Lung (tissue), 12 donors: ENCODE data around the gene NCAM1. TPM values are rescaled to one million over a fixed set of nuclear protein-coding genes. Genes with fewer than 3 reads are reported as not detected.
A peak's percentile ranks its signal among the peaks of the same experiment; 100 is the strongest.

Source experiments
- ATAC-seq: fragments of 200-7000 bp; cut with Tn5 transposase; one replicate; pipeline ENCODE4 v1.9.1; 2020; ENCODE audit warnings: moderate number of reproducible peaks; ENCODE audit not compliant: insufficient read depth, low FRiP score
- DNase-seq, 3 donors: peaks; one replicate each; pipeline ENCODE4 v3.0.0-alpha.2; 2013 to 2017
- H3K27ac ChIP-seq, 2 donors: one replicate each; pipeline ENCODE4 v1.5.1; 2013; ENCODE audit warnings: mild to moderate bottlenecking in 2 of 2, moderate library complexity in 2 of 2, control low read depth in 1 of 2, inconsistent platforms in 1 of 2, low read depth in 1 of 2, low read length in 1 of 2
- H3K27me3 ChIP-seq, 3 donors: one replicate each; pipeline ENCODE4 v1.5.1; 2013; ENCODE audit warnings: low read length in 2 of 3; ENCODE audit not compliant: control insufficient read depth in 3 of 3, insufficient read depth in 3 of 3
- H3K36me3 ChIP-seq, 4 donors: one replicate each; pipeline ENCODE4 v1.5.1; 2013; ENCODE audit warnings: low read length in 4 of 4, mild to moderate bottlenecking in 1 of 4, moderate library complexity in 1 of 4; ENCODE audit not compliant: control insufficient read depth in 4 of 4, insufficient read depth in 4 of 4
- H3K4me1 ChIP-seq, 5 donors: one replicate each; pipeline ENCODE4 v1.5.1; 2013; ENCODE audit warnings: low read length in 5 of 5, mild to moderate bottlenecking in 2 of 5, moderate library complexity in 1 of 5; ENCODE audit not compliant: control insufficient read depth in 5 of 5, insufficient read depth in 5 of 5
- H3K4me3 ChIP-seq: one replicate; pipeline ENCODE4 v1.5.1; 2013; ENCODE audit warnings: mild to moderate bottlenecking, control low read depth, moderate library complexity
- H3K9ac ChIP-seq, 2 donors: one replicate each; pipeline ENCODE4 v1.5.1; 2013; ENCODE audit warnings: low read length in 2 of 2, control low read depth in 1 of 2; ENCODE audit not compliant: insufficient read depth in 1 of 2
- H3K9me3 ChIP-seq, 4 donors: one replicate each; pipeline ENCODE4 v1.5.1; 2013; ENCODE audit warnings: low read length in 3 of 4, mild to moderate bottlenecking in 1 of 4, moderate library complexity in 1 of 4; ENCODE audit not compliant: control insufficient read depth in 4 of 4, insufficient read depth in 3 of 4
- CTCF ChIP-seq: IDR thresholded peaks from 2 replicates; pipeline ENCODE4 v1.5.1; 2012; ENCODE audit warnings: mild to moderate bottlenecking; ENCODE audit errors: control extremely low read depth, extremely low read depth
- WGBS, 2 donors: extraction: QIAGEN DNeasy Blood & Tissue Kit; methylation state at CpG; one replicate each; pipeline ENCODE4 v1.1.7; 2013; 5-methylcytosine and 5-hydroxymethylcytosine counted together
- polyA plus RNA-seq, 2 donors: library from polyadenylated mRNA; stranded (reverse); fragments of 200-250 nt; gene quantifications; one replicate each; pipeline ENCODE4 v1.2.1, GENCODE V29; 2013
- total RNA-seq, 2 donors: library from RNA; depleted of rRNA in 1 of 2; stranded (reverse); fragments of >200 nt in 1 of 2; gene quantifications; one replicate each; pipeline ENCODE4 v1.2.1, GENCODE V29; 2014 to 2021
- donor health status: control.
- donor health status: control.
- donor health status: Bipolar disorder and iron deficiency.
- donor health status: healthy.
- donor health status: DM: yes; HTN: yes; CAD: no.

Gene NCAM1
- total and polyA plus RNA-seq, 4 donors = 0.28 to 36.5 (median 2.4) TPM

- peak overlapping the region in 1 of 2 donors; percentile 10 for H3K27ac ChIP-seq
Observed at GRCh38 chr11:113193946-113194345, 232.7 kb downstream of the NCAM1 start.

GRCh38 chr11:113195728-113196127 lies 234.5 kb downstream of the NCAM1 start:
- no peak for TF ChIP-seq CTCF
- 93 to 96% methylated on average over 3 of the region's 3 CpGs for WGBS, 2 donors
- no peaks in the 10 kb centered on the region for H3K27me3 ChIP-seq
- no peak overlapping the region for H3K4me3 ChIP-seq
- no peak for ATAC-seq
- H3K9me3 ChIP-seq = peaks cover 0 to 2% (median 0%) of the 10 kb centered on the region in 4 donors
- H3K9ac ChIP-seq = no peak overlapping the region
- peaks cover 0 to 62% (median 29%) of the 10 kb centered on the region in 5 donors for H3K4me1 ChIP-seq
- H3K27ac ChIP-seq = no peak overlapping the region
- H3K36me3 ChIP-seq = no peaks in the 10 kb centered on the region
- DNase-seq = no peak

More at GRCh38 chr11:113193946-113194345, 232.7 kb downstream of the NCAM1 start:
- peaks cover 0 to 56% (median 31%) of the 10 kb centered on the region in 5 donors for H3K4me1 ChIP-seq
- H3K4me3 ChIP-seq = no peak overlapping the region
- no peak for TF ChIP-seq CTCF
- 62 to 82% methylated on average over 5 of the region's 5 CpGs for WGBS, 2 donors
- H3K9ac ChIP-seq = no peak overlapping the region
- no peaks in the 10 kb centered on the region for H3K27me3 ChIP-seq
- no peaks in the 10 kb centered on the region for H3K36me3 ChIP-seq
- DNase-seq (peak; percentile 85 to 94 (median 91)), ATAC-seq (peak; percentile 19)
- peaks cover 0 to 2% (median 0%) of the 10 kb centered on the region in 4 donors for H3K9me3 ChIP-seq

GRCh38 chr11:113197446-113197845 lies 236.2 kb downstream of the NCAM1 start:
- H3K4me1 ChIP-seq = peaks cover 0 to 52% (median 20%) of the 10 kb centered on the region in 5 donors
- WGBS, 2 donors = 62 to 66% methylated on average over 3 of the region's 3 CpGs
- no peak for TF ChIP-seq CTCF
- no peak overlapping the region for H3K9ac ChIP-seq
- no peaks in the 10 kb centered on the region for H3K36me3 ChIP-seq
- no peaks in the 10 kb centered on the region for H3K27me3 ChIP-seq
- no peak for ATAC-seq
- no peak overlapping the region for H3K4me3 ChIP-seq
- H3K9me3 ChIP-seq = peaks cover 0 to 2% (median 0%) of the 10 kb centered on the region in 4 donors
- no peak for DNase-seq
- H3K27ac ChIP-seq = no peak overlapping the region

GRCh38 chr11:113198972-113199661 lies 237.9 kb downstream of the NCAM1 start:
- ATAC-seq (no peak), DNase-seq (no peak)
- Histone ChIP-seq H3K4me3 (no peak overlapping the region), H3K9me3 (no peaks in the 10 kb centered on the region), H3K27me3 (no peaks in the 10 kb centered on the region), H3K27ac (no peak overlapping the region), H3K9ac (peak overlapping the region in 1 of 2 donors; percentile 14), H3K36me3 (no peaks in the 10 kb centered on the region), H3K4me1 (peaks cover 0 to 35% (median 10%) of the 10 kb centered on the region in 5 donors)
- no peak for TF ChIP-seq CTCF
- WGBS, 2 donors = 55 to 66% methylated on average over 10 of the region's 10 CpGs
